Stimulated activated memory B cell treated with anti-CD40 and anti-IgM and Interleukin-4, amounts not matched to agents 10 μg/mL and 1 μg/mL and 100 μg/mL, for 72 hours (primary cell): ENCODE results near the gene C1orf115.

ENCODE experiments used
- ATAC-seq: fragments of 150-1000 bp; cut with Tn5 transposase; 2 replicates; pipeline ENCODE4 v1.10.0; 2021
- H3K27ac Mint-ChIP-seq: one replicate; pipeline ENCODE4 v1.8.0; 2022; ENCODE audit warnings: mild to moderate bottlenecking, mixed read lengths
- H3K27me3 Mint-ChIP-seq: one replicate; pipeline ENCODE4 v1.8.0; 2022; ENCODE audit warnings: mixed read lengths
- H3K36me3 Mint-ChIP-seq: one replicate; pipeline ENCODE4 v1.8.0; 2022; ENCODE audit warnings: mixed read lengths
- H3K4me1 Mint-ChIP-seq: one replicate; pipeline ENCODE4 v1.8.0; 2022; ENCODE audit warnings: mixed read lengths
- H3K4me3 Mint-ChIP-seq: one replicate; pipeline ENCODE4 v1.8.0; 2022; ENCODE audit warnings: mild to moderate bottlenecking, moderate library complexity, mixed read lengths
- H3K9me3 Mint-ChIP-seq: one replicate; pipeline ENCODE4 v1.8.0; 2022; ENCODE audit warnings: mixed read lengths

Gene C1orf115

DNA sequence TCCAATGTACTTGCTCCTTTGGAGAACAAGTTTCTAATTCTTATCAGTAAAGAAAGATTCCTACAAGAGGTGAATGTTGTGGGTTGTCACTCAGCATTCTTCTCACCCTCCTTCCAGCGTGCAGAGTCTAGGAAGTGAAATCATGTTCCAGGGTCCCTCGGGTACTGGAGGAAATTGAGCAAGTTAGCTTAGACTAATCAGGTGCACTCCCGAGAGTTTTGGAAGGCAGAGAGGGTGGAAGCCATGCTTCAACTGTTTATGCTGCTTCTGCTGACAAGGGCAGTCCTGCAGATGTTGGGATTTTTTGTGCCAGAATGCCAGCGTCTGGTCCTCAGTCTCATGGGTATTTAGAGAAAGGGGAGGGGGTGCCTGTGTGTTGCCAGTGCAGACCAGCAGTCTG lies 5.3 kb upstream of the C1orf115 start:
- no peak overlapping the region for H3K4me3 Mint-ChIP-seq
- H3K36me3 Mint-ChIP-seq = no peaks in the 10 kb centered on the region
- no peak for ATAC-seq
- no peak overlapping the region for H3K27ac Mint-ChIP-seq
- H3K4me1 Mint-ChIP-seq = peaks cover 4% of the 10 kb centered on the region
- no peaks in the 10 kb centered on the region for H3K9me3 Mint-ChIP-seq
- H3K27me3 Mint-ChIP-seq = no peaks in the 10 kb centered on the region

GRCh38 chr1:220685879-220686278 lies 4.3 kb upstream of the C1orf115 start:
- Mint-ChIP-seq H3K9me3 (no peaks in the 10 kb centered on the region), H3K27me3 (no peaks in the 10 kb centered on the region)

GRCh38 chr1:220687809-220688208 lies 2.4 kb upstream of the C1orf115 start:
- no peaks in the 10 kb centered on the region for H3K36me3 Mint-ChIP-seq
- no peak for ATAC-seq
- no peak overlapping the region for H3K4me3 Mint-ChIP-seq
- H3K9me3 Mint-ChIP-seq = no peaks in the 10 kb centered on the region
- H3K4me1 Mint-ChIP-seq = peaks cover 23% of the 10 kb centered on the region
- no peaks in the 10 kb centered on the region for H3K27me3 Mint-ChIP-seq
- no peak overlapping the region for H3K27ac Mint-ChIP-seq

More at GRCh38 chr1:220685879-220686278, 4.3 kb upstream of the C1orf115 start:
- no peak for ATAC-seq
- Mint-ChIP-seq H3K4me1 (peaks cover 9% of the 10 kb centered on the region), H3K36me3 (no peaks in the 10 kb centered on the region), H3K27ac (no peak overlapping the region), H3K4me3 (no peak overlapping the region)

GRCh38 chr1:220689666-220690065 lies 497 bp upstream of the C1orf115 start:
- no peaks in the 10 kb centered on the region for H3K27me3 Mint-ChIP-seq
- peak overlapping the region; percentile 97 for H3K27ac Mint-ChIP-seq
- peaks cover 25% of the 10 kb centered on the region for H3K4me1 Mint-ChIP-seq
- peak overlapping the region; percentile 95 for H3K4me3 Mint-ChIP-seq
- no peak for ATAC-seq
- H3K36me3 Mint-ChIP-seq = no peaks in the 10 kb centered on the region
- no peaks in the 10 kb centered on the region for H3K9me3 Mint-ChIP-seq

DNA sequence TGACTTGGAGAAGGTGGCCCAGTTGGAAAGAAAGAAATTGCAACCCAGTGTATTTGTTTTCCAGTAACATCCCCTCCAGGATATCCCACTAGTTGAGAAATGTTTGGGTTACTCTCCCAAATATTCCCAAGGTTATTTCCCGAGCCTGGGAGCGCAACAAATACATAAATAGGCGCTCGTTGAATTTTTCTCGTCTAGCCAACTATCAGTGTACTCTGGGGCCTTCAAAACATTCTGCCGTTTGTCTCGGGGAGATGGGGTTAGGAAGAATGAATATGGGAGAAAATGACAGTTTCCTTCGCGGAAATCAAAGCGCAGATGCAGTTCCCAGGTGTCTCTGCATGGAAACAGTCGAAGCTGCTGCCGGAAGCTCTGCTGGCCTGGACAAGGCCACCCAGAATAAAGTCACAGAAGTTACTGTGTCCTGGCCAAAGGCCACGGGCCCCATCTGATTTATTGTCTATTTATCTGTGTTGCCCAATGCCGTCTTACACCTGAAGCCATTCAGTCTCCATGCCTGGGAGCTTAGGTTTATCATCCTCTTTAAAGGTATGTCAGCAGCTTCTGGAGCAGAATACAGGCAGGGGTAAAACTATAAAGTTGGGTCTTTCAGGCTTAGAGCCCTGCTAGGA lies 1.0 kb downstream of the C1orf115 start:
- Mint-ChIP-seq H3K27ac (peak overlapping the region; percentile 97), H3K27me3 (no peaks in the 10 kb centered on the region), H3K4me1 (peaks cover 25% of the 10 kb centered on the region), H3K4me3 (peak overlapping the region; percentile 95), H3K36me3 (no peaks in the 10 kb centered on the region), H3K9me3 (no peaks in the 10 kb centered on the region)
- no peak for ATAC-seq

- H3K4me1 Mint-ChIP-seq = peaks cover 25% of the 10 kb centered on the region
- no peak for ATAC-seq
- H3K4me3 Mint-ChIP-seq = peak overlapping the region; percentile 2
- no peaks in the 10 kb centered on the region for H3K9me3 Mint-ChIP-seq
- no peak overlapping the region for H3K27ac Mint-ChIP-seq
- H3K27me3 Mint-ChIP-seq = no peaks in the 10 kb centered on the region
- H3K36me3 Mint-ChIP-seq = no peaks in the 10 kb centered on the region
Observed at GRCh38 chr1:220692436-220693228, 2.5 kb downstream of the C1orf115 start.

- Mint-ChIP-seq H3K27me3 (no peaks in the 10 kb centered on the region), H3K4me3 (no peak overlapping the region), H3K36me3 (peaks cover 5% of the 10 kb centered on the region), H3K27ac (no peak overlapping the region), H3K9me3 (no peaks in the 10 kb centered on the region), H3K4me1 (peaks cover 21% of the 10 kb centered on the region)
- no peak for ATAC-seq
Observed at GRCh38 chr1:220694866-220695382, 4.8 kb downstream of the C1orf115 start.

GRCh38 chr1:220695426-220695825 lies 5.3 kb downstream of the C1orf115 start:
- no peak overlapping the region for H3K4me3 Mint-ChIP-seq
- H3K4me1 Mint-ChIP-seq = peaks cover 16% of the 10 kb centered on the region
- no peak for ATAC-seq
- peaks cover 5% of the 10 kb centered on the region for H3K36me3 Mint-ChIP-seq
- no peaks in the 10 kb centered on the region for H3K27me3 Mint-ChIP-seq
- H3K27ac Mint-ChIP-seq = no peak overlapping the region
- no peaks in the 10 kb centered on the region for H3K9me3 Mint-ChIP-seq

GRCh38 chr1:220696226-220696862 lies 6.2 kb downstream of the C1orf115 start:
- Mint-ChIP-seq H3K4me1 (peaks cover 16% of the 10 kb centered on the region), H3K27me3 (no peaks in the 10 kb centered on the region), H3K36me3 (peaks cover 5% of the 10 kb centered on the region), H3K9me3 (no peaks in the 10 kb centered on the region), H3K27ac (no peak overlapping the region), H3K4me3 (no peak overlapping the region)
- no peak for ATAC-seq

- ATAC-seq = no peak
- H3K4me3 Mint-ChIP-seq = no peak overlapping the region
- H3K4me1 Mint-ChIP-seq = peaks cover 12% of the 10 kb centered on the region
- no peak overlapping the region for H3K27ac Mint-ChIP-seq
- peaks cover 5% of the 10 kb centered on the region for H3K36me3 Mint-ChIP-seq
- no peaks in the 10 kb centered on the region for H3K27me3 Mint-ChIP-seq
- H3K9me3 Mint-ChIP-seq = no peaks in the 10 kb centered on the region
Observed at GRCh38 chr1:220696863-220697231, 6.7 kb downstream of the C1orf115 start.

DNA sequence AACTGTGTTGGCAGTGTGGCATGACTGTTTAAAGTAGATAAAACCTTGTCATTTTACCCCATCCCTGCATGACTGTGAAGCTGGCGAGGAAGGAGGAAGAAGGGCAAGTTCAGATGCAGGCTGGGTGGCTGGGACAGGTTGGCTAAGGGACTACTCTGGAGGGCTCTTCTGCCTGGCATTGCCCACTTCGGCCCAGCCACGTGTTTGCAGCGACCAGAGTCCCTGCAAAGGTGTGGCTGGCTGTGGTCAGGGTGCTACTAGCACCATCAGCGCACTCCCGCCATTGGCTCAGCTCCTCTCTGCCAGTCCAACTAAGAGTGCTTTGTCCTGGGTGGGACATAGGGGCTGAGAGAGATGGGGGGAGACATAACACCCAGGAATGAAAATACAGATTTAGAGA lies 7.2 kb downstream of the C1orf115 start:
- peaks cover 12% of the 10 kb centered on the region for H3K4me1 Mint-ChIP-seq
- peaks cover 5% of the 10 kb centered on the region for H3K36me3 Mint-ChIP-seq
- H3K27ac Mint-ChIP-seq = no peak overlapping the region
- H3K4me3 Mint-ChIP-seq = no peak overlapping the region
- no peak for ATAC-seq
- H3K27me3 Mint-ChIP-seq = no peaks in the 10 kb centered on the region
- H3K9me3 Mint-ChIP-seq = peaks cover 3% of the 10 kb centered on the region

GRCh38 chr1:220698607-220699016 lies 8.4 kb downstream of the C1orf115 start:
- Mint-ChIP-seq H3K9me3 (peaks cover 3% of the 10 kb centered on the region), H3K27ac (no peak overlapping the region), H3K4me3 (no peak overlapping the region), H3K4me1 (peaks cover 14% of the 10 kb centered on the region), H3K27me3 (no peaks in the 10 kb centered on the region), H3K36me3 (peaks cover 5% of the 10 kb centered on the region)
- no peak for ATAC-seq

DNA sequence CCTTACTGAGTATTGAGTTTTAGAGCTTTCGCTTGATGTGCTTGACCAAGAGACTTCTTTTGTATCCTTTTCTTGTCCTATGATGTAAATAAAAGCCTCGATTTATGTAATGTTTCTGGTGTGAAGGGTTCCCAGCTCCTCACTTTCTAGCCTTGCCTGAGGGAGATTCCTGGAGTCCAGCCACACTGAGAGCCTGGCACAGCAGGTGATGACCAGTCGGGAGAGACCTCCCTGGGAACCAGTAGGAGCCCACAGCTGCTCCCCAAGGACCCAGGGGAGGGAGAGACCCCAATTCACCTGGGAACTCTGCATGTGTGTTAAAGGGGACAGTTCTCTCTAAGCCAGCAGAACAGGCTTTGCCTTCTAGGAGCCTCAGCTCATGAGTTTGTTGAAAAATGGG lies 8.9 kb downstream of the C1orf115 start:
- H3K9me3 Mint-ChIP-seq = peaks cover 5% of the 10 kb centered on the region
- no peak for ATAC-seq
- H3K4me1 Mint-ChIP-seq = peaks cover 14% of the 10 kb centered on the region

DNA sequence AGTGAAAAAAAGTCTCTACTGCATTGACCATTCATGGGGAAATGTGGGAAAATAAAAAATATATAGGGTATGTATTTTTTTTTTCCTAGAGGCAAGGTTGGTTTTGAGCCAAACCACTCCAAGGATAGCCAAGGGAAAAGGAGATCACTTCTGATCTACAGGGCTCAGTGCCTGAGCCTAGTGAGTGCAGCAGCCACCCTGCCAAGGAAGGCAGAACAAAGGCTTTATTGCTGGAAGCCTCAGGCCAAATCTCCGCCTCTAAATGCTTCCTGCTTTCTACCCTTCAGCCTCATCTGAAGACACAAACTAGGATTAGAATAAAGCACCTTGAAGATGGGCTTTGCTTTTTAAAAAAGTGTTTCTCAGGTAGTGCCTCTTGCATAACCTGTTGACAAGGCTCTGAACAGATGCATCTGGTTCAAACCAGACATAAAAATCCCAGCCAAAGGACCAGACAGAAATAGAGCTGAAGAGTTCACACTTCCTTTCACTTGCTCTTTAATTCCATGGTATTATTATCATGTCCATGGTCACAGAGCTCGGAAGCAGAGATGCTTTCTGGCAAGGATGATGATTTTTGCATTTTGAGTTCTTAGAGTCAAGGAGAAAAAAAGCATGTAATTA lies 10.5 kb downstream of the C1orf115 start:
- H3K36me3 Mint-ChIP-seq = peaks cover 5% of the 10 kb centered on the region
- H3K9me3 Mint-ChIP-seq = peaks cover 5% of the 10 kb centered on the region
- H3K4me1 Mint-ChIP-seq = peaks cover 14% of the 10 kb centered on the region
- ATAC-seq = no peak
- no peak overlapping the region for H3K4me3 Mint-ChIP-seq
- no peak overlapping the region for H3K27ac Mint-ChIP-seq
- H3K27me3 Mint-ChIP-seq = no peaks in the 10 kb centered on the region

More for the DNA sequence above, 8.9 kb downstream of the C1orf115 start:
- H3K27me3 Mint-ChIP-seq = no peaks in the 10 kb centered on the region
- no peak overlapping the region for H3K27ac Mint-ChIP-seq
- peaks cover 5% of the 10 kb centered on the region for H3K36me3 Mint-ChIP-seq
- no peak overlapping the region for H3K4me3 Mint-ChIP-seq

DNA sequence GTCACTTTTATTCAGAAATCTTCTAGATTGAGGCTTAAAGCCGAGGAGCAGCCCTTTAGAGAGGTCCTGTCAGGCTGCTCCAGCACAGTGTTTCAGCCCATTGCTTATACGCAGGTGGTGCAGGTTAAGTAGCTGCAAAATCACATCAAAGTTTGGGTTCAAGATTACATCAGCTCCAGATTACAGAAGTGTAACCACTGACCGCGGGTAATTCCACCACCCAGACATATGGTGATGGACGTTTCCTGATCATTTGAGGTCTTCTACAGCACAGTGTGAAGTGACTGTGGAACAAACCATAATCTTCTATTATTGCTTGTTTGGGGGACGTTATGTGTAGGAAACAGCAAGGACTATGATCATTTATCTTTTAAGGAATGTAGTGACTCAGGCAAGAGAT lies 11.8 kb downstream of the C1orf115 start:
- H3K27ac Mint-ChIP-seq = no peak overlapping the region
- H3K27me3 Mint-ChIP-seq = no peaks in the 10 kb centered on the region
- ATAC-seq = peak; percentile 52

More for the DNA sequence above, 11.8 kb downstream of the C1orf115 start:
- H3K4me3 Mint-ChIP-seq = no peak overlapping the region
- H3K36me3 Mint-ChIP-seq = peaks cover 5% of the 10 kb centered on the region
- peaks cover 14% of the 10 kb centered on the region for H3K4me1 Mint-ChIP-seq
- H3K9me3 Mint-ChIP-seq = peaks cover 5% of the 10 kb centered on the region
